ENCODE data around the gene FIBCD1.

FIBCD1 gene

DNA sequence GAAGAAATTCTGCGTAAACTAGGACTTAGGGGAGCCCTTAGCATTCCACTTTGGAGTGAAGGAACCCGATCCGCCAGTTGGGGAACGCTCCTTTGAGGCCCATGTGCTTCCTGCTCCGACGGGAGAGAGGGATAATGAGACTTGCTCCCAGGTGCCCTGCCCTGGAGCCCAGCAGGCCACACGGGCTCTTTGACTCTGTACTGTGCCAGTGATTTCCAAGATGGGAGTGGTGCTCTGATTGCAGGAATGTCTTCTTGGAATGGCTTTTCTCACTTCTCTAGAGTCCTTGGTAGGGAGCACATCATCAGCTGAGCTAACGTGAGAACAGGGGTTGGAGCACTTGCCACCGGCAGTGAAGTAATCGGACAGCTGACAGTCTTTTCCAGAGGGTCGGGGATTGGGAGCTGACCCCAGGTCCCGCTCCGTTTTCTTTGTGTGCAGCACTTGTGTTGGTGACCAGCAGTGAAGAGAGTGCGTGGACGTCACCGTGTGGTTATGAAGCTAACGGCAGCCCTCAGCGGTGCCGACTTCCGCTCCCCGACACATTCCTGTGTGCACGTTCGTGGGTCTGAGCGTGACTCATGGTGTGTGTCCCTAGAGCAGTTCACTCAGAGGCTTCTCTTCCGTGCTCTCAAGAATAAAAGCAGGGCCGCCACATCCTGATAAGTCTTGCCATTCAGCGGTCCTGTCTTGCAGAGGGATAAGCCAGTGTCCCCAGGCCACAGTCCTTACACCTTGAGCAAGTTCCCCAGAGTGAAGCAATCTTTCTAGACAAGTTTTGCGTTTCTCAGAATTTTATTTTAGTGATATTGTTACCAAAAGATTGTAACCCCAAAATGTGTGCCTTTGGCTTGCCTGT lies 78.4 kb downstream of the FIBCD1 start:
- DNase-seq (ENCODE audit: low read depth, low spot score): no peak

DNA sequence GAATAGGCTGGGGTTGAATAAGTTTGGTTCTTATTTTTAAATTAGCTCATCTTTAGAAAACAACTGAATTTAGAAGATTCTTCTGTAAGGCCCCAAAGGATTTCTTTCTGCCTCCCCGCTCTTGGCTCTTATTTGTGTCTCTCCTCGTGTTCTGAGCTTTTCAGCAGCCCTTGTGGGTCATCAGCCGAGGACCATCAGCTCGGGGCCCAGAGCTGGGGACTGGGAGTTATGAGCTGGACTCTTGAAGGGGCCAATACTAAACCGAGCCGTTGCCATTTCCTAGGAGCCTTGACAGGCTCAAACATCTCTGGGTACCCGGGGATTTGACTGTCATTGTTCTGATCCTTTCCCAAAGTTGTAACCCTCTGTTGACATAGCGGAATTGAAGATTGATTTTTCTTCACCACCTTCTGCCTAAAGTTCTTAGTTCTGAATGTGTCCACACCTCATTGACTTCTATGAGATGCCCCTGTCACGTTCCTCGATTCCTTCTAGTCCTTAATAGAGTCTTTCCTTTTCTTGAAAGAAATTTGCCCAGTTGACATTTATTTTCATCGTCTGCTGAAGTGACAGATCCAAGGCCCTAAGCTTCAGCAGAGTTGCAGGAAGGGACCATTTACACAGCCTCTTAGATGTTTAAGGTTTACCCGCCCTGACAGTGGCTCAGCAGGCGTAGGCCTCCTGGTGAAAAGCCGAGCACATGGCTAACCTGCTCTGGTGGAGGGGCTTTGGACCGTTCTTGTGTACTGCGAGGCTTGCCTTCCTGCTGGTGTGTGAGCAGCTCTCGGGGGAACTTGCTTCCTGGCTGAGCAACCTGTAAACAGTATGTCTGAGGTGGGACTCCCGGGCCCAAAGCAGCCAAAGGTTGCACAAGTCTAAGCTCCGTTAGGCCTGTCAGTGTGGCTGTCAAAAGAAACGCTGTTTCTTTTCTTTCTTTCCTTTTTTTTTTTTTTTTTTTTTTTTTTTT lies 80.0 kb downstream of the FIBCD1 start:
- DNase-seq (ENCODE audit: low read depth, low spot score): no peak

DNA sequence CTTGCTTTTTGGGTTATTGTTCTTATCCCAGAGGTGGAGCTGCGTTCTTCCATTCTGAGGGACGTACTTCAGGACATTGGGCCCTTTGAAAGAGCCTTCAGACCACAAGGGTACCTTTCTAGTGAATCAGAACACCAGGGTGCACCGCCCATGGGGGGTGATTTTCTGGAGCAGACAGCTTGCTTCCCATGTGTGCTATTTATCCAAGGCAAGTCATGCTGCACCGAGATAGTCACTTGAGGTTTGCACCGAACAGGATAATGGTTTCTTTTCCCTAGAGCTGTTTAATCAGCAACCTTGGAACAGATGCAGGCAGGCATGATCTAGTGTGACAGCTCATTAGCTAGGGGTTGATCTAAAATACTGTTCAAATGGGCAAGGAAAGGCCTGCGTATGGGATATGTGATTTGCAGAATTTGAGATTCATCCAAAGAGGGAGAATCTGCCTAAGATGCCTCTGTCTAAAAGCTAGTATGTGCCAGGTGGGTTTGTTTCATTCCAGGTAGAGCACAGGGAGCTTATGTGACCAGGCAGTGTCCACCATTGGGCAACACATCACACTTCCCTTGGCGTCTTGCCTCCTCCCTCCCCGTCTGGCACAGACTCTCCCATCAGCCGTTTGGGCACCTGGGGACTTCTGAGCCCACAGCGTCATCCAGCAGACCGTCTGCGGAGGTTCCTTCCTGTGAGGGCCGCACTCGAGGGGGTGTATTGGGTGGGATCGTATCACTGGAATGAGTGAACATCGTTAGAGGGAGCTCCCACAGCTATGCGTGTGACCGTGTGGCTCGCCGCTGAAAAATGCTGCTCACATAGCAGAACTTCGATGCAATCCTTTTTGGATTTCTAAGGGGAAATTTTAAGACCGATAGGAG lies 80.9 kb downstream of the FIBCD1 start:
- DNase-seq (ENCODE audit: low read depth, low spot score): no peak

GRCh38 chr9:130856474-130856873 lies 82.6 kb downstream of the FIBCD1 start:
- no peak for DNase-seq (ENCODE audit: low read depth, low spot score)

GRCh38 chr9:130854835-130855234 lies 84.2 kb downstream of the FIBCD1 start:
- no peak for DNase-seq (ENCODE audit: low read depth, low spot score)

DNA sequence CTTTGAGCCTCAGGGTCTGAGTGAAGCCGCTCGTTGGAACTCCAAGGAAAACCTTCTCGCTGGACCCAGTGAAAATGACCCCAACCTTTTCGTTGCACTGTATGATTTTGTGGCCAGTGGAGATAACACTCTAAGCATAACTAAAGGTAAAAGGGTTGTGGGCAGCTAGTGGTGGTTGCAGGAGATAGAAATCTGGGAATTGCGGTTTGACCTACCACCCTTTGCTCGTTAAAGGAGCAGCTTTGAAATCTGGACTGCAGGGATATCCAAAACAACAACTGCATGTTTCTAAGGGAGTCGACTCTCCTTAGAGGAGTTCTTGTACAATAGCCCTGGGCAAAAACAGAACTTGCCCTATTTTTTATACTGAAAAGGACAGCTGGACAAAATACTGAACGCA lies 85.0 kb downstream of the FIBCD1 start:
- DNase-seq (ENCODE audit: low read depth, low spot score): no peak

- DNase-seq (ENCODE audit: low read depth, low spot score): no peak
These were observed 86.2 kb downstream of the FIBCD1 start for GRCh38 chr9:130852801-130853200.
